Activated T-cell treated with anti-CD3 and anti-CD28 coated beads for 4 hours (primary cell): ENCODE measurements around the gene RRAS.

ENCODE experiments used
- DNase-seq: peaks from one replicate; pipeline ENCODE4 v3.0.0-alpha.2; 2020

The RRAS gene

GRCh38 chr19:49676784-49677230 is 36.9 kb upstream of the RRAS start:
- peak; percentile 96 for DNase-seq

GRCh38 chr19:49676136-49676783 is 36.3 kb upstream of the RRAS start:
- no peak for DNase-seq

DNA sequence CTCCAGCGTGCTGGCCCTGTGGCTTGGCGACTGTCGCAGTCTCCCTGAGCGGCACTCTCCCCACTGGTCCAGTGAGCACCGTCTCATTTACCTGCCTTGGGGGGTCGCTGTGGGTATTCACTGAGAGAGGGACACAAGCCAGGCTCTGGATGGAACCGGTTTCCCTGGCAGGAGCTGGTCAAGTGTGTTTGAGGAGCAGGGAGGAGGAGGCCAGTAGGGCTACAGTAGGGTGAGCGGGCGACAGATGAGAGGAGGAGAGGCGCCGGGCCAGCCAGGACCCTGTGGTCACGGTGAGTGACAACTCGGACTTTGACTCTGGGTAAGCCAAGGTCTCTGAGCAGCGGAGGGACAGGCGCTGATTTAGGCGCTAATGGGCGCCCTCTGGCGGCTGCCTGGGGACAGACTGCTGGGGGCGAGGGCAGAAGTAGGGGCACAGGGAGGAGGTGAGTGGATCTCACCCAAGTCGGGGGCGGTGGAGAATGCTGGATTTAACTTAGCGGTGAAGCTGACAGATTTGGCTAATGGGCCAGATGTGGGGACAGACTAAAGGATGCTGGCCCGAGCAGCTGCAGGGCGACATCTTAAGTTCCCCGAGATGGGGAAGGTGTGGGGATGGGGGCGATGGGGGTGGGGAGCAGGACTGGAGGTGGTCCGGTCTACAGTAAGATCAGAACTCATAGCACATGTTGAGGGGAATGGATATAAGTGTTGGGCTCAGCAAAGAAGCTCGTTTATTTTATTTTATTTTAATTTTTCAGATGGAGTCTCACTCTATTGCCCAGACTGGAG is 32.4 kb upstream of the RRAS start:
- DNase-seq: peak; percentile 66

GRCh38 chr19:49669516-49669915 is 29.6 kb upstream of the RRAS start:
- DNase-seq: no peak

DNA sequence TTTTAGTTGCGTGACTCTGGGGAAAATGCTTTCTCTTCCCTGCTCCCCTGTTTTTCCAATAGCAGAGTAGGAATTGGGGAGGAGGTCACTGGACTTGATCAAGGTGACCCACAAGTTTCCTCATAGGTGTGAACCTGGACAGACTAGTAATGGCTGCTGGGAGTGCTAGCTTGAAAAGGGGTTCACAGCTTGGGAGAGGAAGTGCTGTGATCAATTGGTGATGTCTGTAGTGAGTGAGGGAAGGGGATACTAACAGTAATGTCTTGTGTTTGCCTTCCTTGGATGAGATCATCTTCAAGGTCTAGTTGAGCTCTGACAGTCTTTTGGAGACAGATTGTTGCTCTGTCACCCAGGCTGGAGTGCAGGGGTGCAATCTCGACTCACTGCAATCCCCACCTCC is 27.5 kb upstream of the RRAS start:
- DNase-seq: no peak

DNA sequence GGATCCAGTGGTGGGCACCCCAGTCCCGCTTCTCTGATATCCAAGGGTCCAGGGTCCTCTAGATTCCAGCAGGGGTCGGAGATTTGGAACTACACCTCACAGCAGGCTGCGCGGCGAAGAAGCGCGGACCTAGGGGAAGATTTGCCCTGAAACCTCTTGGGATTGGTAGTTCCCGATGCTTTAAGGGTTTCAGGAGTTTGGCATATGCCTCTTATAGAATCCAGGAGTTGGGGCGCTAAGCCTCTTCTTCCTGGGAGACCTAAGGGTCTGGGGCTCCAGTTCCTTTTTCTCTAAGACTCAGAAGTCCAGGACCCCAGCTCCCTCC is 26.1 kb upstream of the RRAS start:
- DNase-seq: no peak

DNA sequence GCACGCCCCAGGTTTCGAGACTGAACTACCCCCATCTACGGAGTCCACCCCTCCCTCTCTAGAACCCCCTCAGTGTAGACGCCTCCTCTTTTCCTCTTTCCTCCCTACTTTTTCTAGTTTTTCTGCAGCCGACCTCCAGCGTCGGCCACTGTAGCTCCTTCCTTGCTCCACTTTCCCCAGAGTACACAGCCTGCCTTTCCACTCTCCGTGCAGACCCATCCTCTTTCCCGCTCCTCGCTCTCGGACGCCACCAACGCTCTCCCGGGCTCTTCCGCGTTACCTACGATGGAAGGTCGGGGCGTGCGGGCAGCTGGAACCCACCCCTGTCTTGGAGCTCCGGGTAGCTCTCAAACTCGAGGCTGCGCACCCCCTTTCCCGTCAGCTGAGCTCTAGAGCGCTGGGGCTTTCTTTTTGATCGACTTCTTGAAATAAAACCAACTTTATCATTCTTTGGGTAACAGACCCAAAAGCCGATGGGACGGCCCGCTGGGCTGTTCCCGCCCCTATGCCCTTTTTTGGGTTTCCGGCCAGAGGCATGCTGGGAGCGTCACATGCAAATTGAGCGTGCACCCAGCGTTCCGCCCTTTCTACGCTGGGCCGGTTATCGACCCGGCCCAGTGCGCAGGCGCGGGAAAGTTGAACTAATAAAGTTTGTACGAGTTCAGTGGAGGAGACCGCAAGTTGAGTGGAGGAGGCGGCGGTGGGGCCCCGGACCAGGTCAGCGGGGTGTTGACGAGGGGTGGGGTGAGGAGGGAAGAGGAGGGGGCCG is 25.6 kb upstream of the RRAS start, which contains the start of the genes BCL2L12 and IRF3:
BCL2L12 (plus strand) TSS at position 583 of the 769 bp plus-strand sequence. CDS start 760 bp downstream, outside the sequence.
IRF3 (minus strand) TSS at position 507 of the 769 bp plus-strand sequence. CDS start 1,019 bp downstream, outside the sequence.
- DNase-seq: peak; percentile 99

GRCh38 chr19:49665036-49665350 is 25.1 kb upstream of the RRAS start:
- no peak for DNase-seq

DNA sequence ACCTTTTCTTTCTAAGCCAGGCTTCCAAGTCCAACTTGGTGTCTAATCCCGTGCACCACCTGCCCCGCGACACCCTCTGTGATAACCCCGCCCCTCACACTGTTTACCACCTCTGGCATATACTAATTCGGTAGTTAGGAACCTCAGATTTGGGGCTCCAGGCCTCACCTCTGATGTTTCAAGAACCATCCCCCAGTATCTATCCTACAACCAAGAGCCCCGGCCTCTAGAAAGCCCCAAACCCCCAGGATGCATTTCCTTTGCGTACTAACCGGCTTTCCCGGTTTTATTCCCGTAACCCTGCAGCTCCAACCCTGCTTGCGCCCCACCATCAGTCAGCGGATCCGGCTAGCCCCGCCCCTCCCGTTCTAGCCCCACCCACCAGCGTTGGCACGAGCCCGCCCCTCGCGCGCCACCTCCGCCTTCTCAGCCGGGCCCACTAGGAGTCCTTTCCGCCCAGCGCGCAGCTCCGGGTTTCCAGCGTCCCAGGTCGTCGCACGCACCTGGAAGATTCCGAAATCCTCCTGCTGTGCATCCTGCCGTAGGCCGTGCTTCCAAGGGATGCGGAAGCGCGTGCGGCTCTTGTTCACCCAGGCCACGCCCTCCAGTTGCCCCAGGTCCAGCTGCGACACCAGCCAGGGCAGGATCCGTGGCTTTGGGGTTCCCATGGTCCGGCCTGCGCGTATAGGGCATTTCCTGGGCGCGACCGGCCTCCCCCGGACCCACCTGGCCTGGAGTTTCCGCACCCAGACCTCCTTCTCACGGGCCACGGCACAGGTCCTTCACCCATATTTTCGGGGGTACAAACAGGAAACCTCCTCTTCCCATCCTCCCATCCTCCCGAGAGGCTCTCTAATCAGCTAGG is 24.5 kb upstream of the RRAS start:
- peak; percentile 93 for DNase-seq

DNA sequence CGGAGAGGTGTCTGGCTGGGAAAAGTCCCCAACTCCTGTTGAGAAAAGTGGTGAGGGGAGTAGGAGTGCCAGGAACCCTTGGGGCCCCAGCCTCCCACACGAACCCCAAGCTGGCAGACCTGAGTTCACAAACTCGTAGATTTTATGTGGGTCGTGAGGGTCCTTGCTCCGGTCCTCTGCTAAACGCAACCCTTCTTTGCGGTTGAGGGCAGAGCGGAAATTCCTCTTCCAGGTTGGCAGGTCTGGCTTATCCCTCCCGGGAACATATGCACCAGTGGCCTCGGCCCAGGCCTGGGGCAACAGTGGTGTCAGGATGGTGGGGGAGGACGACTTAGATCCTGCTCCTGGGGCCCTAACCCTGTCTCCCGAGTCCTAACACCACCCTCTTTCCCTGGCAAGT is 23.3 kb upstream of the RRAS start:
- no peak for DNase-seq

- no peak for DNase-seq
Observed at GRCh38 chr19:49662011-49662410, 22.1 kb upstream of the RRAS start.

DNA sequence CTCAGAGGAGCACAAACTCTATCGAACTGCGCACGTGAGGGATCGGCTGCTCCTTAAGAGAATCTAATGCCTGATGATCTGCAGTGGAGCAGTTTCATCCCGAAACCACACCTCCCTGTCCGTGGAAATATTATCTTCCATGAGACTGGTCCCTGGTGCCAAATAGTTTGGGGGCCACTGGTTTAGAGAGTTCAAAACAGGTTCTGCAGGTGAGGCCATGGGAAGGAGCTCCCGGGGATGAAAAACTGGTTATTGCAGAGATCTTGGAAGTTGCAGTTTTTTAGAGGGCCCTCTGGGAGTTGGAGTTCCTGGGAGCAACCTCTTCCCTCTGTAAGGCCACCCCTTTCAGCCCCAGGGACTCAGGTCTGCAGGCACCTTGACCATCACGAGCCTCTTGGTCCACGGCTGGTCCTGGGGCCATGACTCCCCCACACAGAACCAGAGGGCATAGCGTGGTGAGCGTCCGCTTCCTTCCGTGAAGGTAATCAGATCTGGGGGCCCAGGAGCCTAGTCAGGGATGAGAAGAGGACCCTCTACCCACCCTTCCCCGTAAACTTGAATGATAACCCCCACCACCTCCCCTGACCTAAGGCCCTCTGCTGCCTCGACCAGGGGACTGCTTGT is 20.5 kb upstream of the RRAS start:
- DNase-seq: no peak

DNA sequence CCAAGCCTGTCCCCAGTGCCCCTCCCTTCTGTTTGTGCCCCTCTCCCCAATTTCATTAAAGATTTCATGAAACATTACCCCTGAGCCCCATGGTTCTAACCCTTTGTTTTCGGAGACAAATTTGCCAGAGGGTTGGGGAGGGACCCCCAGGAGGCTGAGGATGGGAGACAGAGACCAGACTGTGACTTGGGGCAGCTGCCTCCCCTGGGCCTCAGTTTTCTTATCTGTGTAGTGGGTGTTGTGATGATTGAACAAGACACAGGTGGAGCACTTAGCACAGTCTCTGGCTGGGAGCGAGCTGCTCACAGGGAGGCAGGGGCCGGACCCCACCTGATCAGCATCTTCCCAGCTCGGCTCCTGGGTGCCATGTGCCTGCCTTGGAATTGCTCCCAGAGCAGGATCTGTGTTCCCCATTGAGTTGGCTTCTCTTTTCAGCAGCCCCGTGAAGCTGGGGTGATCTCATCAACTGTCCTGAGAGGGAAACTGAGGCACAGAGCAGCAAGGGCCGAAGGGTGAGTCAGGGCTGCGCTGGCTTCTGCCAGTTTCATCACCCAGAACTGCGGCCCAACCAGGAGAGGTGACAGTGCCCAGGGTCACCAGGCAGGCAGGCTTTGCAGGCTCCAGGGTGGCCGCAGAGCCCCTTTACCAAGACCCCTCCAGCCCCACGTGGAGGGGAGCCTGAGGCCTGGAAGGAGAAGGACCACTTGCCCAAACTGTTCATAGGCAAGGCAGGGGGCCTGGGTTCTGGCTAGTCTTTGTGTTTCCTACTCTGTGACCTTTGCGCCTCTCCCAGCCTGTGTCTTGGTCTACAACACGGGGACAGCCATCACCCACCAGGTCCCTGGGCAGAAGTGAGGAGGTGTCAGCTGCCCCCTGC is 18.9 kb upstream of the RRAS start:
- DNase-seq: no peak

- no peak for DNase-seq
Observed at GRCh38 chr19:49658139-49658517, 18.2 kb upstream of the RRAS start.

DNA sequence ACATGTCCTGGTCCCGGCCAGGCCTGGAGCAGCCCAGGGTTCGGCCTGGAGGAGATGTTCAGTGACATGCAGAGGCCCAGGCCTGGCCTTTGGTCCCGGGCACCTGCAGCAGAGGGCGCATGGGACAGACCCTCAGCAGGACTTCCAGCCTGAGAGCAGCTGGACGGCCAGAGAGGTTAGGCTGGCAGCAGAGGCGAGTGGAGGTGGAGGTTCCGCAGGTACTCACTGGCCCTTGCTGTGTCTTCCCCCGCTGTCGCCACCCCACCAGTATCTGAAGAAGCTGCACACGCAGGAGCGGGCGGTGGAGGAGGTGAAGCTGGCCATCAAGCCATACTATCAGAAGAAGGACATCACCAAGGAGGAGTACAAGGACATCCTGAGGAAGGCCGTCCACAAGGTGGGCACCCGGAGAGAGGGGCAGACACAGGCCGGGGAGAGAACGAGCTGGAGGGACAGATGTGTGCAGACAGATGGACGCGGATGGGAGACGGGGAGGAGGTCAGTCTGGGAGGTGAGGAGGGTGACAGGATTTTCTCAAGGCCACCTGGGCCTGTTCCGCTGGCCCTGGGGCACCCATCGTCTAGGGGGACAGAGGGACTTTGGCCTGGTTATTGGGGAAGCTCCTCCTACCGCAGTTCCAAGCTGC is 17.7 kb upstream of the RRAS start:
- no peak for DNase-seq

DNA sequence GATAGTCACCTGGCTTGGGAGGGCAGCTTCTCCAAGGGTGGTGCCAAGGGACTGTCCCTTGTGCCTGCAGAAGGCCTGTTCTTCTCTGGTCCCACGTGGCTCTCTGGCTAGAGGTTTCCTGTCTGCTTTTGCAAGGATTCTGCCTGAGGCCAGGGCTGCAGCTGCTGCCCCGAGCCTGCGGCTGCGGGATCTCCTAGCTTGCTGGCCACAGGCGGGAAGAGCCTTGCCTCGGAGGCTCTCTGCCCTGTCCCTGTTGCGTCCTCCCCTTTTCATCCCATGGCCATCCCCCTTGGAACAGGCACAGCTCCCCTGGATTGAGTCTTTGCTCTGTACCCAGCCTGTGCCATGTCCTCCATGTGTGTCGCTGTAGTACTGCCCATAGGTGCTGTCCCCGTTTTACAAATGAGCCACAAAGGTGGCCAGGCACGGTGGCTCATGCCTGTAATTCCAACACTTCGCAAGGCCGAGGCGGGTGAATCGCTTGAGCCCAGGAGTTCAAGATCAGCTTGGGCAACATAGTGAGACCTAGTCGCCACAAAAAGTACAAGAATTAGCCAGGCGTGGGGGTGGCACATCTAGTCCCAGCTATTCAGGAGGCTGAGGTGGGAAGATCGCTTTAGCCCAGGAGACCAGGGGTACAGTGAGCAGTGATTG is 16.6 kb upstream of the RRAS start:
- no peak for DNase-seq

DNA sequence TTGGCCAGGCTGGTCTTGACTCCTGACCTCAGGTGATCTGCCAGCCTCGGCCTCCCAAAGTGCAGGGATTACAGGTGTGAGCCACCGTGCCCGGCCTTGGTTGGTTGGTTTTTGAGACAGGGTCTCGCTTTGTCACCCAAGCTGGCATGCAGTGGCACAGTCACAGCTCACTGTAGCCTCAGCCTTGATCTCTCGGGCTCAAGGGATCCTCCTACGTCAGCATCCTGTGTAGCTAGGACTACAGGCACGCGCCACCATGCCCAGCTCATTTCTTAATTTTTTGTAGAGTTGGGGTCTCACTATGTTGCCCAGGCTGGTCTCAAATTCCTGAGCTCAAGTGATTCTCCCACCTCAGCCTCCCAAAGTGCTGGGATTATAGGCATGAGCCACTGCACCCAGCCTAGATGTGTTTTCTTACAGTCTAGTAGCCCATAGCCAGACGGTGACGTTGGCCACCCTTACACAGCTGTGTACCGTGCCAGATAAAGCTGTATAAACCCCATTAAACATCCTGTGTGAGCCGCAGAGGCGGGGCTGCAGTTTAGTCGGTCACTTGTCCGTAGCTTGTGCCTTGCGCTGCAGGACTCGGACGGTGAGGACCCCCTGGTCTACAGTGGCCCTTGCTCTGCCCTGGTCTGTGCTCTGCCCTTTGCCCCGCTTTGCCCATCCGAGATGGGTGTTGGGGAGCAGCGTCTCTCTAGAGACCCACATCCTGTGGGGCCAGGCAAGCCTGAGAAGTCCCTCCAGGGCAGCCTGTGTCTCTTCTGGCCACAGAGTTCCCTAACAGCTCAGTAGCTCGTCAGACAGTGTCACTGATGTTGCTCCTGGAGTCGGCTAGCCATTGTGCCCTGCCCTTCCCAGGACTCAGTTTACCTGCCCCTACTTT is 15.9 kb upstream of the RRAS start:
- DNase-seq: no peak

DNA sequence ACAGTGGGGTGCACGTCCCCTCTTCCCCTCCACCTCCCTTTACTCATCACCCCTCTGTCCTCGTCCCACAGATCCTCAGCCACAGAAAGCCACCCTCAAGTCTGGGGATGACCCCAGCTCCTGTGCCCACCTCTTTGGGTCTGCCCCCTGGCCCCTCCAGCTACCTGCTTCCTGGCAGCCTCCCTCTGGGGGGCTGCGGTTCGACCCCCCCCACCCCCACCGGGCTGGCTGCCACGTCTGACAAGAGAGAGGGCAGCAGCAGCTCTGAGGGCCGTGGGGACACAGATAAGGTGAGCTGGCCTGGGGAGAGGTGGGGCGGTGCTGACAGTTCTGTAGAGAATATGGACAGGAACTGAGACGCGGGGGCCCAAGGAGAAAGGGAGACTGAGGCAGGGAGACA is 14.6 kb upstream of the RRAS start:
- no peak for DNase-seq

DNA sequence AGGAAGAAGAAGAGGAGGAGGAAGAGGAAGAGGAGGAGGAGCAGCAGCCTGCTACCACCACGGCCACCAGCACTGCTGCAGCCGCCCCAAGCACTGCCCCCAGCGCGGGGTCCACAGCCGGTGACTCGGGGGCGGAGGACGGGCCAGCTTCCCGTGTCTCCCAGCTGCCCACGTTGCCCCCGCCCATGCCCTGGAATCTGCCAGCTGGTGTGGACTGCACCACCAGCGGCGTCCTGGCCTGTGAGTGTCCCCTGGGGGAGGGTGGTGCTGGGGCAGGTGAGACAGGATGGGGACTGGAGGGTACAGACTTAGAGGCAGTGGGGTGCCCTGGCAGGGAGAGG is 13.5 kb upstream of the RRAS start:
- DNase-seq: no peak
